Activated naive CD4-positive, alpha-beta T cell treated with anti-CD3 and anti-CD28 coated beads, Interleukin-2, amount 10 ng/mL, durations not matched to agents 7 days and 5 days (primary cell): Measurements from ENCODE around the gene KLHL24.
A peak's percentile ranks its signal among the peaks of the same experiment; 100 is the strongest.
"Not testable (repeated sequence)": the region's sequence is repeated elsewhere in the genome, so short reads cannot be mapped to it uniquely, and the experiment has no call there.

ENCODE experiments used
- CTCF ChIA-PET: fragments of 350-600 bp; sonication (Branson Sonifier 250); formaldehyde crosslinking; loops from one replicate; lab custom pipeline; 2021; ENCODE audit warnings: antibody characterized with exemption; lab: Charles Lee
- DNase-seq: peaks from one replicate; pipeline ENCODE4 v3.0.0-alpha.2; 2020
- H3K27ac Mint-ChIP-seq: one replicate; pipeline ENCODE4 v1.8.0; 2021; ENCODE audit warnings: mild to moderate bottlenecking, moderate library complexity, mixed read lengths
- H3K27me3 Mint-ChIP-seq: one replicate; pipeline ENCODE4 v1.8.0; 2021; ENCODE audit warnings: mild to moderate bottlenecking, mixed read lengths
- H3K36me3 Mint-ChIP-seq: one replicate; pipeline ENCODE4 v1.8.0; 2021; ENCODE audit warnings: mixed read lengths
- H3K4me1 Mint-ChIP-seq: one replicate; pipeline ENCODE4 v1.8.0; 2021; ENCODE audit warnings: mixed read lengths
- H3K4me3 Mint-ChIP-seq: one replicate; pipeline ENCODE4 v1.8.0; 2021; ENCODE audit warnings: mild to moderate bottlenecking, moderate library complexity, mixed read lengths
- H3K9me3 Mint-ChIP-seq: one replicate; pipeline ENCODE4 v1.8.0; 2021; ENCODE audit warnings: mixed read lengths

KLHL24 gene

DNA sequence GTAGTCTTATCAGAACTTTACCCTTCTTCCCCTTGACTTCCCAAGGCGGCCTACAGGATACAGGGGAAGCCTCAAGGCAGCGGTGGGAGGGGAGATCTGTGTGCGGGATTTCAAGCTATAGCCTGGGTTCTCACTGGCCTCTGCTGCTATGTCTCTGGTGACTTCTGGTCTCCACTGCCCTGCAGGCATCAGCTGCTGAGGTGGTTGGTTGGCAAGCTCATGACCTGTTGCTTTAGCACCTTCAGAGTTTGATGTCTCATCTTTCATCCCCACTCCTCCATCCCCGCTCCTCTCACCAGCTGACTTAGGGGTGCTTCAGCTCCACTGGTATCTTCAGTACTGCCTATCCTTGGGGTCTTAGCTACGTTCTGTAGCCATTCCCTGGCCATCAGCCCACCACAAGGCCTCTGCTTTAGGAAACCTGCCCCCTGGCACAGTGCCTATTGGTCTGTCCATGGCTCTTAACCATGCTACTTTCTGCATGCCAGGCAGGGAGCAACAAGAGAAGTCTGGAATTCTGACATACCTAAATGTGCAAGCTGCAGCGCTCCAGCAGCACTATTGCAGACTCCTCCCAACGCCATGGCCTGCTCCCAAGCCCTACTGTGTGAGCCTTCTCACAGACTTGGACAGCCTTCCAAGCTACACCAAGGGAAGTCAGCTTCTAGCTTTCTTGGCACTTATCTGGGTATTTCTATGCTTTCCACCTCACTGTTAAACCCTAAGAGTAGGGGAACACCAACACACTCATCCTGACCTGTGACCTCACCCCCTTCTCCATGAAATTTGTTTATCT lies 60.3 kb downstream of the KLHL24 start:
- CTCF ChIA-PET = no interaction called here
- peaks cover 8% of the 10 kb centered on the region for H3K27me3 Mint-ChIP-seq
- H3K4me1 Mint-ChIP-seq = peaks cover 30% of the 10 kb centered on the region
- no peak overlapping the region for H3K27ac Mint-ChIP-seq
- no peak for DNase-seq
- H3K9me3 Mint-ChIP-seq = no peaks in the 10 kb centered on the region
- no peak overlapping the region for H3K4me3 Mint-ChIP-seq
- peaks cover 17% of the 10 kb centered on the region for H3K36me3 Mint-ChIP-seq

DNA sequence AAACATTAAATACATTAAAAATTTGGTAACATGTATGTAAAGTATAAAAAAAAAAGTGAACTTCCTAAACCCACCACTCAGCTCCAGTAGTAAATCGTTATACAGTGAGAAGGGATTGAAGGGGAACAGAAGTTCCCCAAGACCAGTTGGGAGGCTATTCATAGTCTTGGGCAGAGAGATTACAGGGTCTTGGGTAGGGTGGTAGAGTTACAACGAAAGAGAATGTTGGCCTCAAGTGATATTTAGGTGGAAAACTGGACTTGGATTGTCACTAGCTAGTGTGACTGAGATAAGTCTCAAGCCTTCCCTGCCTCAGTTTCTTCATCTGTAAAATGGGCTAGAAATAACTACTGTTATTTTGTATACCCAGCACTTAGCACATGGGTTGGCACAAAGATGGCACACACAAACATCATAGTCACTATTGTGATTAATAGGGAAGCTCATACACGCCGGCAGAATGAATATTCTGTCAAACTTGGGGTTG lies 61.7 kb downstream of the KLHL24 start:
- no peak for DNase-seq
- H3K9me3 Mint-ChIP-seq = no peaks in the 10 kb centered on the region
- peaks cover 22% of the 10 kb centered on the region for H3K36me3 Mint-ChIP-seq
- peak overlapping the region; percentile 87 for H3K27ac Mint-ChIP-seq
- peaks cover 8% of the 10 kb centered on the region for H3K27me3 Mint-ChIP-seq
- peaks cover 41% of the 10 kb centered on the region for H3K4me1 Mint-ChIP-seq
- CTCF ChIA-PET = interaction anchor here (0.8 kb wide), 1 partner anchor 69 kb away, joined by 3 read pairs; no protein-coding TSS in a partner anchor
- peak overlapping the region; percentile 75 for H3K4me3 Mint-ChIP-seq

GRCh38 chr3:183697610-183698317 lies 62.3 kb downstream of the KLHL24 start, which contains the start of gene YEATS2:
Gene YEATS2 (plus strand): TSS chr3:183697797. CDS start chr3:183715163, 17,366 bp downstream.
- H3K36me3 Mint-ChIP-seq = peaks cover 22% of the 10 kb centered on the region
- no peaks in the 10 kb centered on the region for H3K9me3 Mint-ChIP-seq
- peak within 1 kb of the TSS; percentile 76 for H3K4me3 Mint-ChIP-seq
- H3K27me3 Mint-ChIP-seq = peaks cover 8% of the 10 kb centered on the region
- H3K27ac Mint-ChIP-seq = peak within 1 kb of the TSS; percentile 94
- CTCF ChIA-PET = interaction anchor here (0.7 to 0.8 kb wide), 2 partner anchors 70 to 218 kb away, joined by 3 read pairs; no protein-coding TSS in a partner anchor
- peak; percentile 76 for DNase-seq
- H3K4me1 Mint-ChIP-seq = peaks cover 41% of the 10 kb centered on the region

DNA sequence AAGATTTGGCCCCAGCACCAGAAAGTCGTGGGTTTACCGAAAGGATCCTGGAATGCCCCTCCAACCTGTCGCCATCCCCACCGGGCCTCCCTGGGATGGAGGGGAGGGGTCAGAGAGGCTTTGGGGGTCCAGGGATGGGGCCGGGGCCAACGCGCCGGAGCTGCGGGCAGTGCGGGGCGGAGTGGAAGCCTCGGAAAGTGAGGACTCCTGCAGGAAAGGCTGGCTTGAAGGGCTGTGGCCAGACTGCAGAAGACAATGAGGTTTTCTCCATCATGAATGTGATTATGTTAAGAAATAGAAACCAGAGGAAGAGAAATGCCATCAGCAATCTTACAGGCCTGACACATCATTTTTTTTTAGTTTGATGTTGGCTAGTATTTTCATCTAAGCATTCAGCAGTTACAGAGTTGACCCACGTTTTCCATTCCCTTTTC lies 62.9 kb downstream of the KLHL24 start:
- Mint-ChIP-seq H3K36me3 (peaks cover 22% of the 10 kb centered on the region), H3K27me3 (peaks cover 8% of the 10 kb centered on the region), H3K27ac (peak overlapping the region; percentile 94), H3K4me1 (peaks cover 43% of the 10 kb centered on the region), H3K9me3 (no peaks in the 10 kb centered on the region), H3K4me3 (peak overlapping the region; percentile 76)
- CTCF ChIA-PET = interaction anchor here (0.7 kb wide), 1 partner anchor 219 kb away, joined by 3 read pairs; no protein-coding TSS in a partner anchor
- peak; percentile 46 for DNase-seq

- Mint-ChIP-seq H3K9me3 (no peaks in the 10 kb centered on the region), H3K27ac (peak overlapping the region; percentile 94), H3K4me3 (peak overlapping the region; percentile 76), H3K4me1 (peaks cover 43% of the 10 kb centered on the region), H3K27me3 (peaks cover 8% of the 10 kb centered on the region), H3K36me3 (peaks cover 22% of the 10 kb centered on the region)
- DNase-seq = no peak
- CTCF ChIA-PET = interaction anchor here (0.7 kb wide), 1 partner anchor 219 kb away, joined by 3 read pairs; no protein-coding TSS in a partner anchor
Observed at GRCh38 chr3:183698756-183699155, 63.3 kb downstream of the KLHL24 start.

GRCh38 chr3:183699238-183699947 lies 64.0 kb downstream of the KLHL24 start:
- H3K27me3 Mint-ChIP-seq = peaks cover 4% of the 10 kb centered on the region
- CTCF ChIA-PET = interaction anchor here (0.8 kb wide), 1 partner anchor 68 kb away, joined by 3 read pairs; no protein-coding TSS in a partner anchor
- H3K9me3 Mint-ChIP-seq = no peaks in the 10 kb centered on the region
- peaks cover 46% of the 10 kb centered on the region for H3K4me1 Mint-ChIP-seq
- peaks cover 24% of the 10 kb centered on the region for H3K36me3 Mint-ChIP-seq
- peak overlapping the region; percentile 94 for H3K27ac Mint-ChIP-seq
- no peak for DNase-seq
- peak overlapping the region; percentile 76 for H3K4me3 Mint-ChIP-seq

DNA sequence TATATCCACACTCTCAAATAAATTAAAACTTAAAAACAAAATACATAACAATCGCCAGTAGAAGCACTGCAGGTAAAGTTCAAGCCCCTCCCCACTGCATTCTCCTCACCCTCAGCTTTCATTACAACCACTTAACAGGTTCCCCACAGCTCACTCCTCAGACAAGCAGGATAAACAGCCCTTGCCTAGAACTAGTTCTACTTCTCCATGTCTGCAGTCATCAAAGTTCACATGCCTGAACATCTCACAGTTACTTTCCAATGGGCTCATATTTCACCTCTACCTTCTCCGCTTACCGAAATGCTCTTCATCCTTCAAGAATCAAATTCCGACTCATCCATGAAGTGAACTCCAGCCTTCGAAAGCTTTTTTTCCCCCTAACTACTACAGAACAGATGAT lies 66.3 kb downstream of the KLHL24 start:
- H3K4me1 Mint-ChIP-seq = peaks cover 46% of the 10 kb centered on the region

GRCh38 chr3:183703892-183704291 lies 68.5 kb downstream of the KLHL24 start:
- peaks cover 26% of the 10 kb centered on the region for H3K36me3 Mint-ChIP-seq
- H3K9me3 Mint-ChIP-seq, CTCF ChIA-PET: not testable (repeated sequence)

More for the DNA sequence above, 66.3 kb downstream of the KLHL24 start:
- no peak for DNase-seq
- Mint-ChIP-seq H3K36me3 (peaks cover 29% of the 10 kb centered on the region), H3K27ac (no peak overlapping the region), H3K27me3 (no peaks in the 10 kb centered on the region), H3K9me3 (no peaks in the 10 kb centered on the region), H3K4me3 (no peak overlapping the region)
- CTCF ChIA-PET = no interaction called here

GRCh38 chr3:183710231-183710630 lies 74.8 kb downstream of the KLHL24 start:
- H3K4me1 Mint-ChIP-seq = peaks cover 6% of the 10 kb centered on the region
- no peak for DNase-seq
- CTCF ChIA-PET = no interaction called here
- H3K27ac Mint-ChIP-seq = no peak overlapping the region
- no peaks in the 10 kb centered on the region for H3K27me3 Mint-ChIP-seq
- H3K36me3 Mint-ChIP-seq = peaks cover 12% of the 10 kb centered on the region
- no peaks in the 10 kb centered on the region for H3K9me3 Mint-ChIP-seq
- H3K4me3 Mint-ChIP-seq = no peak overlapping the region

More at GRCh38 chr3:183703892-183704291, 68.5 kb downstream of the KLHL24 start:
- not testable (repeated sequence) for DNase-seq, H3K4me3 Mint-ChIP-seq, H3K27ac Mint-ChIP-seq, H3K27me3 Mint-ChIP-seq
- H3K4me1 Mint-ChIP-seq = peaks cover 37% of the 10 kb centered on the region

DNA sequence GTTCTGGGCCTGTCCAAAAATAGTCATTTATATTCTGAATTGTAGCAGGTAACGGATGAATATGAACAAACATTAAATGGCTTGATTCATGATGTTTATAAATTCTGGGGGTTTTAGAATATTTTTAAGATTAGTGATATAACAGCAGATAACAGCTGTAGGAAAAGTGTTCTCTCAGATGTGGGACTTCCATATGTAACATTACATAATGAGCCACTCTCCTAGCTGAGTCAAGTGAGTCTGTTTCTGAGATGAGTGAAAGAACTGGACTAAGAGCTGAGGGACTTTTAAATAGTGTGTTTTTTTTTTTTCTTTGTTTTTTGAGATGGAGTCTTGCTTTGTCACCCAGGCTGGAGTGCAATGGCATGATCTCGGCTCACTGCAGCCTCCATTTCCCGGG lies 76.1 kb downstream of the KLHL24 start:
- Mint-ChIP-seq H3K9me3 (no peaks in the 10 kb centered on the region), H3K4me1 (peaks cover 6% of the 10 kb centered on the region), H3K27me3 (no peaks in the 10 kb centered on the region), H3K4me3 (no peak overlapping the region), H3K36me3 (peaks cover 8% of the 10 kb centered on the region), H3K27ac (no peak overlapping the region)
- CTCF ChIA-PET = no interaction called here
- DNase-seq = no peak

GRCh38 chr3:183714622-183715021 lies 79.2 kb downstream of the KLHL24 start:
- Mint-ChIP-seq H3K4me1 (peaks cover 3% of the 10 kb centered on the region), H3K9me3 (no peaks in the 10 kb centered on the region), H3K27ac (no peak overlapping the region), H3K27me3 (no peaks in the 10 kb centered on the region), H3K36me3 (peaks cover 27% of the 10 kb centered on the region), H3K4me3 (no peak overlapping the region)
- no peak for DNase-seq
- CTCF ChIA-PET = no interaction called here

DNA sequence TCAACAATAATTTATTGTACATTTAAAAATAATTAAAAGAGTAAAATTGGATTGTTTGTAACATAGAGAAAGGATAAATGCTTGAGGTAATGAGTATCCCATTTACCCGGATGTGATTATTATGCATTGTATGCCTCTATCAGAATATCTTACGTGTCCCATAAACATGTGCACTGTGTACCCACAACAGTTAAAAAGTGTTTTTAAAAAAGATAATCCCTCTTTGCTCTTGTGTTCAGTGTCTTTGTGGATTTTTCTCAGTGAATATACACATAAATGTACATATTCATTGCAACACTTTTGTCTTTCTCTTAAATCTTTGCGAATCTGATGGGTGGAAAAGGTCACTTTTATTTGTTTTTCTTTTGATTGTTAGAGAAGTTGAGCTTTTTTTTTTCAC lies 82.6 kb downstream of the KLHL24 start:
- Mint-ChIP-seq H3K9me3 (no peaks in the 10 kb centered on the region), H3K4me3 (no peak overlapping the region), H3K27ac (no peak overlapping the region), H3K27me3 (no peaks in the 10 kb centered on the region), H3K4me1 (no peaks in the 10 kb centered on the region), H3K36me3 (peaks cover 47% of the 10 kb centered on the region)
- CTCF ChIA-PET = no interaction called here
- DNase-seq = no peak

GRCh38 chr3:183725387-183725786 lies 90.0 kb downstream of the KLHL24 start:
- Mint-ChIP-seq H3K4me1 (no peaks in the 10 kb centered on the region), H3K27ac (peak overlapping the region; percentile 54)
- CTCF ChIA-PET = no interaction called here

More at GRCh38 chr3:183725387-183725786, 90.0 kb downstream of the KLHL24 start:
- Mint-ChIP-seq H3K27me3 (no peaks in the 10 kb centered on the region), H3K36me3 (peaks cover 65% of the 10 kb centered on the region), H3K9me3 (no peaks in the 10 kb centered on the region), H3K4me3 (no peak overlapping the region)
- DNase-seq = no peak
